Panc1 (cell line): ENCODE results near the gene RSAD2. TPM values are rescaled to one million over a fixed set of nuclear protein-coding genes. Genes with fewer than 3 reads are reported as not detected.

Source experiments
- ATAC-seq: fragments of 200-7000 bp; cut with Tn5 transposase; 2 replicates; pipeline ENCODE4 v1.9.1; 2020; ENCODE audit warnings: mild to moderate bottlenecking, moderate library complexity
- BruUV-seq: library from RNA; stranded (reverse); fragments of 400-500 nt; replicated peaks from 2 replicates; lab custom pipeline; 2021; lab: Mats Ljungman, UMichigan
- CTCF ChIA-PET: fragments of 300-600 bp; sonication (Branson Sonifier 250); formaldehyde crosslinking; loops from one replicate; lab custom pipeline; 2022; ENCODE audit warnings: antibody characterized with exemption; lab: Charles Lee
- POLR2A ChIA-PET: fragments of 300-600 bp; sonication (Branson Sonifier 250); formaldehyde crosslinking; loops from one replicate; lab custom pipeline; 2022; ENCODE audit warnings: antibody characterized with exemption; lab: Charles Lee
- DNase-seq: peaks from one replicate; pipeline ENCODE4 v3.0.0-alpha.2; 2010; ENCODE audit warnings: low read depth, low spot score
- H3K27ac ChIP-seq: 2 replicates; pipeline ENCODE4 v1.5.1; 2011; ENCODE audit warnings: mild to moderate bottlenecking, low read length, inconsistent platforms
- H3K27me3 ChIP-seq: fragments of 200-500 bp; sonication (Bioruptor generic); 2 replicates; pipeline ENCODE4 v1.6.0; 2014; ENCODE audit warnings: low read length, inconsistent platforms; ENCODE audit not compliant: control insufficient read depth, insufficient read depth
- H3K36me3 ChIP-seq: fragments of 200-500 bp; sonication (Bioruptor generic); 2 replicates; pipeline ENCODE4 v1.5.1; 2014; ENCODE audit warnings: inconsistent platforms, mild to moderate bottlenecking, low read length, moderate library complexity; ENCODE audit not compliant: control insufficient read depth, insufficient read depth
- H3K4me1 ChIP-seq: 2 replicates; pipeline ENCODE4 v1.5.1; 2011; ENCODE audit warnings: inconsistent platforms, mild to moderate bottlenecking, low read length, moderate library complexity; ENCODE audit not compliant: control insufficient read depth, insufficient read depth
- H3K4me3 ChIP-seq, 2 experiments: 2 replicates each; pipeline ENCODE4 v1.5.1; 2011 to 2012; ENCODE audit warnings: low read depth in 2 of 2, low read length in 2 of 2, mild to moderate bottlenecking in 2 of 2, inconsistent platforms in 1 of 2, moderate library complexity in 1 of 2
- H3K9me3 ChIP-seq: fragments of 200-500 bp; sonication (Bioruptor generic); 2 replicates; pipeline ENCODE4 v1.5.1; 2014; ENCODE audit warnings: low read depth, mild to moderate bottlenecking, inconsistent platforms, low read length, moderate library complexity; ENCODE audit not compliant: control insufficient read depth, insufficient read depth
- POLR2AphosphoS5 ChIP-seq: IDR thresholded peaks from 2 replicates; pipeline ENCODE4 v1.6.1; 2012; ENCODE audit warnings: mild to moderate bottlenecking, low read depth, low read length, moderate library complexity
- SIN3A ChIP-seq: IDR thresholded peaks from 2 replicates; pipeline ENCODE4 v1.6.1; 2012; ENCODE audit warnings: low read depth, mild to moderate bottlenecking, low read length, moderate library complexity, borderline replicate concordance; ENCODE audit not compliant: insufficient read depth
- TCF7L2 ChIP-seq: IDR thresholded peaks from 2 replicates; pipeline ENCODE4 v1.6.1; 2011; ENCODE audit warnings: mild to moderate bottlenecking, low read depth, low read length, inconsistent platforms
- in situ Hi-C: cut with HindIII; loops from 2 replicates; pipeline ENCODE4 v1.10.0; 2016; ENCODE audit warnings: low sequenced_read_pairs, low pct_unique_long_range_greater_than_20kb
- intact Hi-C: fragments of 100-400 bp; cut with micrococcal nuclease; formaldehyde crosslinking; loops from one replicate; pipeline ENCODE4 v1.10.0; 2022; ENCODE audit not compliant: unreplicated experiment
- total RNA-seq: library from RNA; stranded (reverse); gene quantifications from one replicate; pipeline ENCODE4 v1.2.1, GENCODE V29; 2021; ENCODE audit not compliant: unreplicated experiment
- TF ChIP-seq, protein P1 (sequence below), 2 experiments: IDR thresholded peaks; 2 replicates each; pipeline ENCODE4 v1.6.1; 2011 to 2012; ENCODE audit warnings: low read depth in 2 of 2, control low read depth in 1 of 2, low read length in 1 of 2, mild to moderate bottlenecking in 1 of 2, moderate library complexity in 1 of 2; ENCODE audit not compliant: insufficient read depth in 1 of 2
- TF ChIP-seq, protein P2 (sequence below): fragments of 450-650 bp; IDR thresholded peaks from 2 replicates; pipeline ENCODE4 v1.5.1; 2017; ENCODE audit warnings: mild to moderate bottlenecking

Gene RSAD2
- total RNA-seq, 1 experiment from 2014 or later, result 0.44 TPM

DNA sequence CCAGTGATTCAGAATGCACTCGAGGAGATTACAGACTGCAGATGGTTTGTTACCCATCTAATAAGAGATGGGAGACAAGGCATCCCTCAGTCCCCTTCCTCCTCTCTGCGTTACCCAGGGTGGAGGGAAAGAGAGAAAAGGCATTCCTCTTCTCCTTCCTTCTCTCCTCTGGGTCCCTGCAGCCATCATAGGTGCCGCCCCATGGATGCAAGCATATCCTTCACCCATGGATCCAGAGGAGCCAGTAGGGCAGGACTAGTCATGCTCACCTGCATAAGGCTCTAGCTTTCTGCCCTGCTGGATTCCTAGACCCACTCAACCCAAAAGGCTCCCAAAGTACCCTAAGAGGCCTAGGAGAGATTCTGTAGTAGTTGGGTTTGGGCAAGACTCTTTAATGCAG is 32.3 kb upstream of the RSAD2 start:
- Histone ChIP-seq H3K27ac (no peak overlapping the region), H3K4me1 (no peaks in the 10 kb centered on the region), H3K36me3 (no peaks in the 10 kb centered on the region), H3K4me3 (no peak overlapping the region), H3K27me3 (no peaks in the 10 kb centered on the region), H3K9me3 (peaks cover 8% of the 10 kb centered on the region; the same call in 1 of the 2 replicates)
- in situ Hi-C loops, result no loop called here
- CTCF ChIA-PET, result no interaction called here
- BruUV-seq, result no TSS peak
- POLR2A ChIA-PET, result no interaction called here
- ATAC-seq (no peak), DNase-seq (no peak)
- TF ChIP-seq SIN3A (no peak), TCF7L2 (no peak)
- TF ChIP-seq, protein P1, sequence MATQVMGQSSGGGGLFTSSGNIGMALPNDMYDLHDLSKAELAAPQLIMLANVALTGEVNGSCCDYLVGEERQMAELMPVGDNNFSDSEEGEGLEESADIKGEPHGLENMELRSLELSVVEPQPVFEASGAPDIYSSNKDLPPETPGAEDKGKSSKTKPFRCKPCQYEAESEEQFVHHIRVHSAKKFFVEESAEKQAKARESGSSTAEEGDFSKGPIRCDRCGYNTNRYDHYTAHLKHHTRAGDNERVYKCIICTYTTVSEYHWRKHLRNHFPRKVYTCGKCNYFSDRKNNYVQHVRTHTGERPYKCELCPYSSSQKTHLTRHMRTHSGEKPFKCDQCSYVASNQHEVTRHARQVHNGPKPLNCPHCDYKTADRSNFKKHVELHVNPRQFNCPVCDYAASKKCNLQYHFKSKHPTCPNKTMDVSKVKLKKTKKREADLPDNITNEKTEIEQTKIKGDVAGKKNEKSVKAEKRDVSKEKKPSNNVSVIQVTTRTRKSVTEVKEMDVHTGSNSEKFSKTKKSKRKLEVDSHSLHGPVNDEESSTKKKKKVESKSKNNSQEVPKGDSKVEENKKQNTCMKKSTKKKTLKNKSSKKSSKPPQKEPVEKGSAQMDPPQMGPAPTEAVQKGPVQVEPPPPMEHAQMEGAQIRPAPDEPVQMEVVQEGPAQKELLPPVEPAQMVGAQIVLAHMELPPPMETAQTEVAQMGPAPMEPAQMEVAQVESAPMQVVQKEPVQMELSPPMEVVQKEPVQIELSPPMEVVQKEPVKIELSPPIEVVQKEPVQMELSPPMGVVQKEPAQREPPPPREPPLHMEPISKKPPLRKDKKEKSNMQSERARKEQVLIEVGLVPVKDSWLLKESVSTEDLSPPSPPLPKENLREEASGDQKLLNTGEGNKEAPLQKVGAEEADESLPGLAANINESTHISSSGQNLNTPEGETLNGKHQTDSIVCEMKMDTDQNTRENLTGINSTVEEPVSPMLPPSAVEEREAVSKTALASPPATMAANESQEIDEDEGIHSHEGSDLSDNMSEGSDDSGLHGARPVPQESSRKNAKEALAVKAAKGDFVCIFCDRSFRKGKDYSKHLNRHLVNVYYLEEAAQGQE (IDR thresholded peaks at IDR 0.05; ENCODE audit: insufficient read depth in 1 of 2, low read depth in 2 of 2, low read length in 1 of 2), result no peak
- intact Hi-C loops, result no loop called here

DNA sequence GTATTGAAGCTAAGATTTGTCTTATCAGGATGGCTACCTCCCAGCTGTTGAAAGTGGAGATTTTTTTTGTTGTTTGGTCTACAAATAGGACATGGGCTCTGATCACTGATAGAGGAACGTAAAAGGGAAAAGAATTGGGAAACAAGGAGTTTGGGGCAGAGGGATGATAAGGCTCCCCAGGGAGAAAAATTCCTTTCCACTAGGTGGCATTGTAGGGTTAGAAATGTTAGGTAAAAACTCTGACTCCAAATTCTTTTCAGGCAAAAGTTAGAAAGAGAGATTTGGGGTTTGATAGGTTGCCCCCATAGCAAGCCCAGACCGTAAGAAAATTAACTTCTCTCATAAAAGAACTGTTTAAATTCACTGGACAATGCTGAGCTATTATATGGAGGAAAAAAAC is 31.7 kb upstream of the RSAD2 start:
- BruUV-seq, result no TSS peak
- H3K36me3 ChIP-seq, result no peaks in the 10 kb centered on the region

DNA sequence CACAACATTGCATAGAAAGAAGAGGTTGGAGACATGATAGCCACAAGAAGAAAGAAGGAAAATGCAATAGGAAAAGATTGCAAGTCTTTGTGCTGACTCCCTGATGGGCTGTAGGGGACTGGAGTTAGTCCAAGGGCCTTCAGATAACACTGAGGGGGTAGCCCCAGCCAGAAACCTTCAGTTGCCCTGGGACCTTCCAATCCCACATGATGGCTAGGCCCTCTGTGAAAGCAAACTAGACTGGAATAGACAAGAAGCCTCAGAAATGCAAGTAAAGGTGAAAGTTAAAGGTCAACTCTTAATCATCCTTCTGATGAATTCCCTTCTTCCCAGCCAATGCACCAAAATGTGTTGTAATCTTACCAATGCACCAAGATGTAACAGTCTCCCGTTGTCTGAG is 31.0 kb upstream of the RSAD2 start:
- no peak for DNase-seq
- TF ChIP-seq, protein P2, sequence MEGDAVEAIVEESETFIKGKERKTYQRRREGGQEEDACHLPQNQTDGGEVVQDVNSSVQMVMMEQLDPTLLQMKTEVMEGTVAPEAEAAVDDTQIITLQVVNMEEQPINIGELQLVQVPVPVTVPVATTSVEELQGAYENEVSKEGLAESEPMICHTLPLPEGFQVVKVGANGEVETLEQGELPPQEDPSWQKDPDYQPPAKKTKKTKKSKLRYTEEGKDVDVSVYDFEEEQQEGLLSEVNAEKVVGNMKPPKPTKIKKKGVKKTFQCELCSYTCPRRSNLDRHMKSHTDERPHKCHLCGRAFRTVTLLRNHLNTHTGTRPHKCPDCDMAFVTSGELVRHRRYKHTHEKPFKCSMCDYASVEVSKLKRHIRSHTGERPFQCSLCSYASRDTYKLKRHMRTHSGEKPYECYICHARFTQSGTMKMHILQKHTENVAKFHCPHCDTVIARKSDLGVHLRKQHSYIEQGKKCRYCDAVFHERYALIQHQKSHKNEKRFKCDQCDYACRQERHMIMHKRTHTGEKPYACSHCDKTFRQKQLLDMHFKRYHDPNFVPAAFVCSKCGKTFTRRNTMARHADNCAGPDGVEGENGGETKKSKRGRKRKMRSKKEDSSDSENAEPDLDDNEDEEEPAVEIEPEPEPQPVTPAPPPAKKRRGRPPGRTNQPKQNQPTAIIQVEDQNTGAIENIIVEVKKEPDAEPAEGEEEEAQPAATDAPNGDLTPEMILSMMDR, result no peak
- TF ChIP-seq TCF7L2 (no peak), POLR2AphosphoS5 (no peak), SIN3A (no peak)
- TF ChIP-seq, protein P1 (IDR thresholded peaks at IDR 0.05; ENCODE audit: insufficient read depth in 1 of 2, low read depth in 2 of 2, low read length in 1 of 2), result no peak
- POLR2A ChIA-PET, result no interaction called here
- no peak overlapping the region for H3K4me3 ChIP-seq
- H3K9me3 ChIP-seq, result peaks cover 8% of the 10 kb centered on the region; the same call in 1 of the 2 replicates
- no peak overlapping the region for H3K27ac ChIP-seq
- H3K4me1 ChIP-seq, result no peaks in the 10 kb centered on the region
- CTCF ChIA-PET, result no interaction called here
- no TSS peak for BruUV-seq
- no peak for ATAC-seq
- intact Hi-C loops (no loop called here), in situ Hi-C loops (no loop called here)
- H3K27me3 ChIP-seq, result no peaks in the 10 kb centered on the region
- no peaks in the 10 kb centered on the region for H3K36me3 ChIP-seq

More for the DNA sequence above, 31.7 kb upstream of the RSAD2 start:
- Histone ChIP-seq H3K27me3 (no peaks in the 10 kb centered on the region), H3K9me3 (peaks cover 8% of the 10 kb centered on the region; the same call in 1 of the 2 replicates), H3K27ac (no peak overlapping the region), H3K4me3 (no peak overlapping the region), H3K4me1 (no peaks in the 10 kb centered on the region)
- no peak for TF ChIP-seq TCF7L2
- TF ChIP-seq, protein P2, result peak; percentile 20; the same call in 1 of the 2 replicates
- no peak for ATAC-seq
- in situ Hi-C loops (no loop called here), intact Hi-C loops (no loop called here)
- DNase-seq, result no peak
- POLR2A ChIA-PET, result no interaction called here
- CTCF ChIA-PET, result no interaction called here
